ENCODE results near the gene COA6.
A peak's percentile ranks its signal among the peaks of the same experiment; 100 is the strongest.
"Not testable (repeated sequence)": the region's sequence is repeated elsewhere in the genome, so short reads cannot be mapped to it uniquely, and the experiment has no call there.

COA6 gene, protein sequence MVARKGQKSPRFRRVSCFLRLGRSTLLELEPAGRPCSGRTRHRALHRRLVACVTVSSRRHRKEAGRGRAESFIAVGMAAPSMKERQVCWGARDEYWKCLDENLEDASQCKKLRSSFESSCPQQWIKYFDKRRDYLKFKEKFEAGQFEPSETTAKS

DNA sequence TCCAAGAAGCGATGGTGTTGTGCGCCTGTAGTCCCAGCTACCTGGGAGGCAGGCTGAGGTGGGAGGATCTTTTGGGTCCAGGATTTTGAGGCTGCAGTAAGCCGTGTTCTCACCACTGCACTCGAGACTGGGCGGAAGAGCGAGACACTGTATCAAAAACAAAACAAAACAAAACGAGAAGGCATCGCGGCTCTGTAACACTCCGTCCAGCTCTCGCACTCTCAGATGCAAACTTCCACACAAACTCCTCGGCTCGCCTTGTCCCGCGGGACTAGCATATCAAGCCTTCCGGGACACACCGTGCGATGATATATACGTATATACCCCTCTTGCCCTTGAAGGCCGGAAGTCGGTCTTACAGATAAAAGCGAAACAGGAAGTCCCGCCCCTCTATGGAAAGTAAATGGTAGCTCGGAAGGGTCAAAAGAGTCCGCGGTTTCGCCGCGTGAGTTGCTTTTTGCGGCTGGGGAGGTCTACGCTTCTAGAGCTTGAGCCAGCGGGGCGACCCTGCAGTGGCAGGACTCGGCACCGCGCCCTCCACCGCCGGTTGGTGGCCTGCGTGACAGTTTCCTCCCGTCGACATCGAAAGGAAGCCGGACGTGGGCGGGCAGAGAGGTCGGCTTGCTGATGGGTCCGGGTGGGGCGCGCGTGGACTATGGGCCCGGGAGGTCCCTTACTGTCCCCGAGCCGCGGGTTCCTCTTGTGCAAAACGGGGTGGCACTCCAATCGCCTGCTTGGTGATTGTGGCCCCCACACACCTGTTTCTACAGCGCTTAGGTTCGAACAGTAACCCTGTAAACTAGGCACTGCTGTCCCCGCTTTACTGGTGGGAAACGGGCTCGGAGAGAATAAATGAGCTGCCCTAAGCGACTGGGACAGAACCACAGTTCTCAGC lies at the start of gene COA6:
Gene COA6 (plus strand): TSS at position 393 of the 895 bp plus-strand sequence. CDS start 11 bp downstream, at position 404.
- peak; percentile 82 to 83 for DNase-seq (ENCODE audit: low read depth in 2 of 2)

DNA sequence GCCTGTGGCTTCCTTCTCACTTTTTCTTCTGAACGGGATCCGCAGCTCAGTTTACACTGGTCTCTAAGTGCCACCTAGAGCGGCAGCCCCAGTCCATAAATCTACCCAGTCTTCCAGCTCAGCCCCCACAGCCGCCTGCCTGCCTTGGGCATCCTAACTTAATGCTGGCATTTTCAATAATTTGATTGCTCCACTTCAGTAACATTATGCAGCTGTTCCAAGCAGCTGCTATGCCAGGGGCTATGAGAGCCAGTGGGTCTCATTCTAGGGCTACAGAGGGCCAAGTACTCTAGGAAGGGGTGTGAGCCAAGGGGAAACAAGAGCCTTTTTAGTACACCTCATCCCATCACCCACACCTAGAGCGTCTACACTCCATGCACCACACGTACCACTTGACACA lies 48.4 kb upstream of the COA6 start:
- no peak for DNase-seq (ENCODE audit: low read depth in 2 of 2)

GRCh38 chr1:234325878-234326496 lies 47.3 kb upstream of the COA6 start:
- DNase-seq (ENCODE audit: low read depth in 2 of 2): no peak

- DNase-seq (ENCODE audit: low read depth in 2 of 2): peak; percentile 33 to 45
Measured at GRCh38 chr1:234326497-234327366, 46.5 kb upstream of the COA6 start.

GRCh38 chr1:234327577-234328164 lies 45.6 kb upstream of the COA6 start:
- no peak for DNase-seq (ENCODE audit: low read depth in 2 of 2)

GRCh38 chr1:234330843-234331215 lies 42.4 kb upstream of the COA6 start:
- DNase-seq (ENCODE audit: low read depth in 2 of 2): no peak

DNA sequence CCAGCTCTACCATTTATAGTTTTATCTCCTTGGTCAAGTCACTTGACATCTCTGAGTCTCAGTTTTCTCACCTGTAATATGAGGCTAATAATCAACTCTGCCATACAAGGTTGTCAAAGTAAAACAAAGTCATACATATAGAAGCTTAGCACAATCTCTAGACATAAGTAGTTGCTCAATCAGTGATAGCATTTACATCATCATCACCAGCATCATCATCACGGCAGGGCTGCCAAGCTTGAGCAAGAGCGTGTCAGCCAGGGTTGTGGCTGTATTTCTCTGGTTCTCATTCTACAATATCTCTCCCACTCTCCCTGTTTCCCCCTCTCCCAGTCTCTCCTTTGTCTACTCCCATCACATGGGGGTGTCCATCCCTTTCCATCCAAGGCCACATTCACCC lies 41.7 kb upstream of the COA6 start:
- no peak for DNase-seq (ENCODE audit: low read depth in 2 of 2)

- no peak for DNase-seq (ENCODE audit: low read depth in 2 of 2)
Measured at GRCh38 chr1:234336359-234336758, 36.9 kb upstream of the COA6 start.

GRCh38 chr1:234337233-234337632 lies 36.0 kb upstream of the COA6 start:
- DNase-seq (ENCODE audit: low read depth in 2 of 2): no peak

DNA sequence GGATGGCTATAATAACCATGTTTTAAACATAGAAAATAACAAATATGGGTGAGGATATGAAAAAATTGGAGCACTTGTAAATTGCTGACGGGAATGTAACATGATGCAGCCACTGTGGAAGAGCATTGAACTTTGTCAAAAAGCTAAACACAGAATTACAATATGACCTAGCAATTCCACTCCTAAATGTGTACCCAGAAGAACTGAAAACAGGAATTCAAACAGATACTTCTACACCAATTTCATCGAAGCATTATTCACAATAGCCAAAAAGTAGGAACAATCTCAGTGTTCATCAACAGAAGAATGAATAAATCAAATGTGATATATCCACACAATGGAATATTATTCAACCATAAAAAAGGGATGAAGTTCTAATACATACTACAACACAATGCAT lies 32.7 kb upstream of the COA6 start:
- no peak for DNase-seq (ENCODE audit: low read depth in 2 of 2)

DNA sequence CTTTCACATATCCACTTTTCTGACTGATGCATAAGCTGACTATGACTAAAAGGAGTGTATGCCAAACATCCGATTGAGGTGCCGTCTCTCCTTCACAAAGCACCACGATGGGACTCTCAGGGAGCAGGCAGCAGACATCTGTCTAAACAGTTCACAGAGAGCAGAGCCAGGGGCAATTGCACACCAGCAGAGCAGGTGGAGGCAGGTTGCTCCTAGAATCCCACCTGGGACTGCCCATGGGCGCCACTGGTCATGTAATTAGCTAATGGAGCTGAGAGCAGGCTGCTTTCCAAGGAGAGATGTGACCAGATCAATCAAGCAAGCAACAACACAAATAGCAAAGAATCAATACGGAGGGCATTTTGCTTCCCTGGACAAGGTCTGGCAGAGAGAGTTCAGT lies 30.5 kb upstream of the COA6 start:
- DNase-seq (ENCODE audit: low read depth in 2 of 2): no peak

- no peak for DNase-seq (ENCODE audit: low read depth in 2 of 2)
Measured at GRCh38 chr1:234345237-234345636, 28.0 kb upstream of the COA6 start.

- no peak for DNase-seq (ENCODE audit: low read depth in 2 of 2)
Measured at GRCh38 chr1:234348964-234349363, 24.3 kb upstream of the COA6 start.

GRCh38 chr1:234355782-234356510 lies 17.3 kb upstream of the COA6 start:
- no peak for DNase-seq (ENCODE audit: low read depth in 2 of 2)

GRCh38 chr1:234356615-234357269 lies 16.5 kb upstream of the COA6 start:
- DNase-seq (ENCODE audit: low read depth in 2 of 2): not testable (repeated sequence)

GRCh38 chr1:234357831-234358230 lies 15.4 kb upstream of the COA6 start:
- DNase-seq (ENCODE audit: low read depth in 2 of 2): no peak

- DNase-seq (ENCODE audit: low read depth in 2 of 2): no peak
Measured at GRCh38 chr1:234361102-234361603, 12.1 kb upstream of the COA6 start.

- DNase-seq (ENCODE audit: low read depth in 2 of 2): no peak
Measured at GRCh38 chr1:234362558-234362957, 10.7 kb upstream of the COA6 start.

GRCh38 chr1:234368320-234369032 lies 4.8 kb upstream of the COA6 start:
- DNase-seq (ENCODE audit: low read depth in 2 of 2): no peak
